Measurements from ENCODE around the gene MEGF6.
"Not testable (repeated sequence)": the region's sequence is repeated elsewhere in the genome, so short reads cannot be mapped to it uniquely, and the experiment has no call there.

Gene MEGF6

GRCh38 chr1:3629561-3630160, 18.4 kb upstream of the MEGF6 start:
- no peak for DNase-seq

GRCh38 chr1:3628445-3628844, 17.1 kb upstream of the MEGF6 start:
- no peak for DNase-seq

GRCh38 chr1:3627515-3628253, 16.4 kb upstream of the MEGF6 start:
- DNase-seq = no peak

GRCh38 chr1:3626025-3626424, 14.7 kb upstream of the MEGF6 start:
- DNase-seq = no peak

GRCh38 chr1:3625151-3625907, 14.0 kb upstream of the MEGF6 start:
- peak; percentile 31 for DNase-seq

- peak; percentile 98 for DNase-seq
Observed at GRCh38 chr1:3624200-3625136, 13.2 kb upstream of the MEGF6 start, which contains the start of gene TPRG1L. TPRG1L (plus strand) TSS chr1:3625015; CDS start chr1:3625073, 58 bp downstream.

- no peak for DNase-seq
Observed at GRCh38 chr1:3623441-3624199, 12.3 kb upstream of the MEGF6 start.

GRCh38 chr1:3622102-3622501, 10.8 kb upstream of the MEGF6 start:
- DNase-seq = not testable (repeated sequence)

- not testable (repeated sequence) for DNase-seq
Observed at GRCh38 chr1:3621151-3621671, 9.9 kb upstream of the MEGF6 start.

- DNase-seq = no peak
Observed at GRCh38 chr1:3620708-3621107, 9.4 kb upstream of the MEGF6 start.

- DNase-seq = peak; percentile 79
Observed at GRCh38 chr1:3618881-3619671, 7.8 kb upstream of the MEGF6 start.

GRCh38 chr1:3618531-3618880, 7.2 kb upstream of the MEGF6 start:
- no peak for DNase-seq

- DNase-seq = no peak
Observed at GRCh38 chr1:3617806-3618345, 6.6 kb upstream of the MEGF6 start.

GRCh38 chr1:3616861-3617260, 5.6 kb upstream of the MEGF6 start:
- no peak for DNase-seq

GRCh38 chr1:3614755-3615742, 3.7 kb upstream of the MEGF6 start:
- peak; percentile 31 for DNase-seq

GRCh38 chr1:3612123-3612522, 815 bp upstream of the MEGF6 start:
- DNase-seq = no peak

- no peak for DNase-seq
Observed at GRCh38 chr1:3610527-3611169, 660 bp downstream of the MEGF6 start.

GRCh38 chr1:3609769-3610526, 1.4 kb downstream of the MEGF6 start:
- DNase-seq = no peak
